DOHH2 (cell line): ENCODE data around the gene EPB41L4B.
A peak's percentile ranks its signal among the peaks of the same experiment; 100 is the strongest.

Source experiments
- EZH2phosphoT487 ChIP-seq: fragments of 200-600 bp; sonication (generic); IDR thresholded peaks from 2 replicates; pipeline ENCODE4 v1.6.1; 2017; ENCODE audit warnings: borderline replicate concordance, mild to moderate bottlenecking, antibody characterized with exemption, low read length, moderate library complexity, mixed read lengths
- TF ChIP-seq, protein P1 (sequence below): fragments of 200-600 bp; sonication (generic); IDR thresholded peaks from one replicate; pipeline ENCODE4 v1.5.1; 2014; ENCODE audit warnings: antibody characterized with exemption, mild to moderate bottlenecking, low read depth, low read length; ENCODE audit not compliant: poor library complexity, severe bottlenecking

DNA sequence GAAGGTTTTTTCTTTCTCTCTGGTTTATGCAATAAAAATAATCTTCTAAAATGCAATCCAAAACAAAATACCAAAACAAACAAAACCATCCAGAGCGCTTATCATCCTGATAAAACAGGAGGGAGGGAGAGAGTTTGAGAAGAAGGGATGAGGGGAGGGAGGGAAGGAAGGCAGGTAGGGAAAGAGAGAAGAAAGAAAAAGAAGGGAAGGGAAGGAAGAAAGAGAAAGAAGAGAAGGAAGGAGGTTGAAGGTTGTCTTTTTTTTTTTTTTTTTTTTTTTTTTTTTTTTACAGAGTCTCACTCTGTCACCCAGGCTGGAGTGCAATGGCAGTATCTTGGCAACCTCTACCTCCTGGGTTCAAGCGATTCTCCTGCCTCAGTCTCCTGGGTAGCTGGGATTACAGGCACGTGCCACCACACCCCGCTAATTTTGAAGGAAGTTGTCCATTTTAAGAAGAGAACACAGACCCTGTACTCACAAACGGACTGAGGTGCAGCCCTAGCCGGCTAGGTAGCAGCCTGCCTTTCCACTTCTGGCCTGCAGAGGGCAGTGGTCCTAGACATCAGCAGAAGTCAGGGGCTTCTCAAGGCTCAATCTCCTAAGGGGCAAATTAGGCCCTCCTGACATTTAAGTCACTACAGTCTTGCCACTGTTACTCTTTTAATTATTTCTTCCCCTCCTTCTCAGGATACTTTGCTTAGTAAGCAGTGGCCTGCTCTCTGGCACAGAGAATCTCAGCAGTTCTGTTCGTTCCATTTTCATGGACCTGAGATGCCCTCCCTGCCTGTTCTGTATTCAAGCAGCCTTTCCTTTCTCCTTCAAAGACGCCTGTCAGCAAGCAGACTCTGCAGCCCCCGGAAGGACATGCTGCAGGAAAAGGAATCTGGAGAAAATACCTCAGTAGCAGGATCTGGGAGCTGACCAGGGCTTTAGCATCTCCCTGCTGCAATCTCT, 76.4 kb downstream of the EPB41L4B start:
- TF ChIP-seq, protein P1, sequence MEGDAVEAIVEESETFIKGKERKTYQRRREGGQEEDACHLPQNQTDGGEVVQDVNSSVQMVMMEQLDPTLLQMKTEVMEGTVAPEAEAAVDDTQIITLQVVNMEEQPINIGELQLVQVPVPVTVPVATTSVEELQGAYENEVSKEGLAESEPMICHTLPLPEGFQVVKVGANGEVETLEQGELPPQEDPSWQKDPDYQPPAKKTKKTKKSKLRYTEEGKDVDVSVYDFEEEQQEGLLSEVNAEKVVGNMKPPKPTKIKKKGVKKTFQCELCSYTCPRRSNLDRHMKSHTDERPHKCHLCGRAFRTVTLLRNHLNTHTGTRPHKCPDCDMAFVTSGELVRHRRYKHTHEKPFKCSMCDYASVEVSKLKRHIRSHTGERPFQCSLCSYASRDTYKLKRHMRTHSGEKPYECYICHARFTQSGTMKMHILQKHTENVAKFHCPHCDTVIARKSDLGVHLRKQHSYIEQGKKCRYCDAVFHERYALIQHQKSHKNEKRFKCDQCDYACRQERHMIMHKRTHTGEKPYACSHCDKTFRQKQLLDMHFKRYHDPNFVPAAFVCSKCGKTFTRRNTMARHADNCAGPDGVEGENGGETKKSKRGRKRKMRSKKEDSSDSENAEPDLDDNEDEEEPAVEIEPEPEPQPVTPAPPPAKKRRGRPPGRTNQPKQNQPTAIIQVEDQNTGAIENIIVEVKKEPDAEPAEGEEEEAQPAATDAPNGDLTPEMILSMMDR = peak; percentile 82
- TF ChIP-seq EZH2phosphoT487 = no peak
